GM23338 (cell line): ENCODE measurements around the gene CHN1. TPM values are rescaled to one million over a fixed set of nuclear protein-coding genes. Genes with fewer than 3 reads are reported as not detected.
A peak's percentile ranks its signal among the peaks of the same experiment; 100 is the strongest.

Experiments used
- ATAC-seq: fragments of 200-7000 bp; cut with Tn5 transposase; 3 replicates; pipeline ENCODE4 v1.9.1; 2020
- DNase-seq: peaks from one replicate; pipeline ENCODE4 v3.0.0-alpha.2; 2015; ENCODE audit warnings: low spot score
- H2AFZ ChIP-seq: fragments of 200-600 bp; sonication (generic); 2 replicates; pipeline ENCODE4 v1.8.0; 2016; ENCODE audit warnings: antibody characterized with exemption, mild to moderate bottlenecking, moderate library complexity
- H3F3A ChIP-seq: fragments of 200-600 bp; sonication (generic); replicated peaks from 2 replicates; pipeline ENCODE4 v1.8.0; 2017; ENCODE audit warnings: antibody characterized with exemption, mixed run types, low read depth
- H3K27ac ChIP-seq: fragments of 200-600 bp; sonication (generic); 2 replicates; pipeline ENCODE4 v1.6.1; 2016; ENCODE audit warnings: low read depth
- H3K27me3 ChIP-seq: fragments of 200-600 bp; sonication (generic); 2 replicates; pipeline ENCODE4 v1.8.0; 2016; ENCODE audit warnings: mild to moderate bottlenecking, mixed run types, moderate library complexity; ENCODE audit not compliant: insufficient read depth
- H3K36me3 ChIP-seq: fragments of 200-600 bp; sonication (generic); 2 replicates; pipeline ENCODE4 v1.8.0; 2016; ENCODE audit warnings: mild to moderate bottlenecking; ENCODE audit not compliant: insufficient read depth
- H3K4me1 ChIP-seq: fragments of 200-600 bp; sonication (generic); 2 replicates; pipeline ENCODE4 v1.8.0; 2016; ENCODE audit warnings: mild to moderate bottlenecking, moderate library complexity; ENCODE audit not compliant: insufficient read depth
- H3K4me2 ChIP-seq: fragments of 200-600 bp; sonication (generic); 2 replicates; pipeline ENCODE4 v1.7.1; 2017; ENCODE audit warnings: mixed run types
- H3K4me3 ChIP-seq: fragments of 200-600 bp; sonication (generic); 2 replicates; pipeline ENCODE4 v1.6.1; 2016; ENCODE audit warnings: mixed run types
- H3K79me2 ChIP-seq: fragments of 200-600 bp; sonication (generic); replicated peaks from 2 replicates; pipeline ENCODE4 v1.8.0; 2017; ENCODE audit warnings: mild to moderate bottlenecking; ENCODE audit not compliant: insufficient read depth
- H3K9me2 ChIP-seq: fragments of 200-600 bp; sonication (generic); 2 replicates; pipeline ENCODE4 v1.8.0; 2017; ENCODE audit not compliant: insufficient read depth
- H4K20me1 ChIP-seq: fragments of 200-600 bp; sonication (generic); replicated peaks from 2 replicates; pipeline ENCODE4 v1.8.0; 2017; ENCODE audit warnings: mild to moderate bottlenecking; ENCODE audit not compliant: insufficient read depth
- H3K27ac Mint-ChIP-seq: 2 replicates; pipeline ENCODE4 v1.8.0; 2020; ENCODE audit warnings: inconsistent platforms, mild to moderate bottlenecking, moderate library complexity, mixed read lengths
- H3K27me3 Mint-ChIP-seq: 3 replicates; pipeline ENCODE4 v1.8.0; 2022; ENCODE audit warnings: low read depth, mild to moderate bottlenecking, moderate library complexity, mixed read lengths, inconsistent platforms; ENCODE audit not compliant: insufficient read depth, poor library complexity
- H3K36me3 Mint-ChIP-seq: 3 replicates; pipeline ENCODE4 v1.8.0; 2021; ENCODE audit warnings: low read depth, mild to moderate bottlenecking, inconsistent platforms, moderate library complexity, mixed read lengths
- H3K4me1 Mint-ChIP-seq: 3 replicates; pipeline ENCODE4 v1.8.0; 2020; ENCODE audit warnings: mild to moderate bottlenecking, inconsistent platforms, mixed read lengths
- H3K4me3 Mint-ChIP-seq: 3 replicates; pipeline ENCODE4 v1.8.0; 2021; ENCODE audit warnings: moderate library complexity, mild to moderate bottlenecking, inconsistent platforms, mixed read lengths
- H3K9me3 Mint-ChIP-seq: 3 replicates; pipeline ENCODE4 v1.8.0; 2020; ENCODE audit warnings: moderate library complexity, mild to moderate bottlenecking, inconsistent platforms, mixed read lengths
- CREB1 ChIP-seq: fragments of 250-450 bp; sonication (Bioruptor Pico); IDR thresholded peaks from 2 replicates; pipeline ENCODE4 v1.5.0; 2020; ENCODE audit warnings: low read depth, mild to moderate bottlenecking, moderate library complexity
- ETS1 ChIP-seq: IDR thresholded peaks from 2 replicates; pipeline ENCODE4 v1.6.1; 2016; ENCODE audit warnings: antibody characterized with exemption
- EZH2phosphoT487 ChIP-seq: fragments of 200-600 bp; sonication (generic); IDR thresholded peaks from one replicate; pipeline ENCODE4 v1.8.1; 2018; ENCODE audit warnings: antibody characterized with exemption; ENCODE audit not compliant: unreplicated experiment
- POLR2AphosphoS5 ChIP-seq: IDR thresholded peaks from 2 replicates; pipeline ENCODE4 v1.6.1; 2016; ENCODE audit warnings: antibody characterized with exemption, low read depth
- STAT1 ChIP-seq: IDR thresholded peaks from one replicate; pipeline ENCODE4 v1.6.1; 2016; ENCODE audit warnings: antibody characterized with exemption; ENCODE audit not compliant: unreplicated experiment
- ZNF114 ChIP-seq: fragments of 250-450 bp; sonication (Bioruptor Pico); IDR thresholded peaks from 2 replicates; pipeline ENCODE4 v1.5.0; 2020; ENCODE audit warnings: mild to moderate bottlenecking, moderate library complexity
- ZNF331 ChIP-seq: fragments of 250-450 bp; sonication (Bioruptor Pico); IDR thresholded peaks from 2 replicates; pipeline ENCODE4 v1.5.0; 2020; ENCODE audit warnings: low read depth, mild to moderate bottlenecking, moderate library complexity
- polyA plus RNA-seq: library from polyadenylated mRNA; unstranded; fragments of >200 nt; fragmentation: Nextera tagmentation; extraction: Ambion mirVana; gene quantifications from 2 replicates; pipeline ENCODE4 v1.2.1, GENCODE V29; 2016
- total RNA-seq: library from RNA; depleted of rRNA; stranded (reverse); fragments of >200 nt; shearing (Covaris generic); gene quantifications from 2 replicates; pipeline ENCODE4 v1.2.3, GENCODE V29; 2014
- TF ChIP-seq, protein P1 (sequence below): fragments of 250-450 bp; sonication (Bioruptor Pico); IDR thresholded peaks from 2 replicates; pipeline ENCODE4 v1.5.0; 2020; ENCODE audit warnings: mild to moderate bottlenecking, moderate library complexity

CHN1 gene
- total and polyA plus RNA-seq, 2 experiments from 2014 or later: 28.1 to 36.5 TPM

- Histone ChIP-seq H3K4me1 (peaks cover 10% of the 10 kb centered on the region; the same call in 1 of the 2 replicates), H3K4me3 (no peak within 1 kb of the TSS), H3K9me2 (peaks cover 3% of the 10 kb centered on the region; the same call in 1 of the 2 replicates), H2AFZ (peak within 1 kb of the TSS; percentile 93), H3K36me3 (no peaks in the 10 kb centered on the region), H3K4me2 (no peak within 1 kb of the TSS), H3K27me3 (no peaks in the 10 kb centered on the region), H4K20me1 (no peaks in the 10 kb centered on the region), H3F3A (peaks cover 5% of the 10 kb centered on the region; the same call in 1 of the 2 replicates), H3K79me2 (no peaks in the 10 kb centered on the region), H3K27ac (no peak within 1 kb of the TSS)
- H3K27ac Mint-ChIP-seq: no peak within 1 kb of the TSS
- peaks cover 22% of the 10 kb centered on the region for H3K4me1 Mint-ChIP-seq
- DNase-seq (no peak), ATAC-seq (peak; percentile 46)
- H3K27me3 Mint-ChIP-seq: peaks cover 7% of the 10 kb centered on the region
- TF ChIP-seq CREB1 (CRISPR knock-in tag) (no peak), EZH2phosphoT487 (no peak), POLR2AphosphoS5 (no peak)
- no peaks in the 10 kb centered on the region for H3K9me3 Mint-ChIP-seq
- H3K4me3 Mint-ChIP-seq: no peak within 1 kb of the TSS
- no peaks in the 10 kb centered on the region; the same call in 2 of the 3 replicates for H3K36me3 Mint-ChIP-seq
Measured at GRCh38 chr2:174764280-174765255, 240.6 kb downstream of the CHN1 start, which contains the start of gene CHRNA1. Gene CHRNA1, minus strand, starts transcription at chr2:174764472. Its CDS starts 78 bp downstream, at chr2:174764394.

- Mint-ChIP-seq H3K27ac (no peak overlapping the region), H3K4me1 (peaks cover 18% of the 10 kb centered on the region), H3K27me3 (peaks cover 6% of the 10 kb centered on the region), H3K9me3 (no peaks in the 10 kb centered on the region), H3K36me3 (no peaks in the 10 kb centered on the region; the same call in 2 of the 3 replicates), H3K4me3 (no peak overlapping the region)
- H4K20me1 ChIP-seq: no peaks in the 10 kb centered on the region
- no peak overlapping the region for H3K4me2 ChIP-seq
- no peak for ATAC-seq
- H3K4me1 ChIP-seq: peaks cover 10% of the 10 kb centered on the region; the same call in 1 of the 2 replicates
- DNase-seq: no peak
- H2AFZ ChIP-seq: peak overlapping the region; percentile 87; the same call in 1 of the 2 replicates
- no peaks in the 10 kb centered on the region for H3K36me3 ChIP-seq
- TF ChIP-seq ETS1 (no peak), ZNF331 (CRISPR knock-in tag) (no peak), POLR2AphosphoS5 (no peak), STAT1 (no peak), ZNF114 (CRISPR knock-in tag) (no peak)
- TF ChIP-seq, protein P1, sequence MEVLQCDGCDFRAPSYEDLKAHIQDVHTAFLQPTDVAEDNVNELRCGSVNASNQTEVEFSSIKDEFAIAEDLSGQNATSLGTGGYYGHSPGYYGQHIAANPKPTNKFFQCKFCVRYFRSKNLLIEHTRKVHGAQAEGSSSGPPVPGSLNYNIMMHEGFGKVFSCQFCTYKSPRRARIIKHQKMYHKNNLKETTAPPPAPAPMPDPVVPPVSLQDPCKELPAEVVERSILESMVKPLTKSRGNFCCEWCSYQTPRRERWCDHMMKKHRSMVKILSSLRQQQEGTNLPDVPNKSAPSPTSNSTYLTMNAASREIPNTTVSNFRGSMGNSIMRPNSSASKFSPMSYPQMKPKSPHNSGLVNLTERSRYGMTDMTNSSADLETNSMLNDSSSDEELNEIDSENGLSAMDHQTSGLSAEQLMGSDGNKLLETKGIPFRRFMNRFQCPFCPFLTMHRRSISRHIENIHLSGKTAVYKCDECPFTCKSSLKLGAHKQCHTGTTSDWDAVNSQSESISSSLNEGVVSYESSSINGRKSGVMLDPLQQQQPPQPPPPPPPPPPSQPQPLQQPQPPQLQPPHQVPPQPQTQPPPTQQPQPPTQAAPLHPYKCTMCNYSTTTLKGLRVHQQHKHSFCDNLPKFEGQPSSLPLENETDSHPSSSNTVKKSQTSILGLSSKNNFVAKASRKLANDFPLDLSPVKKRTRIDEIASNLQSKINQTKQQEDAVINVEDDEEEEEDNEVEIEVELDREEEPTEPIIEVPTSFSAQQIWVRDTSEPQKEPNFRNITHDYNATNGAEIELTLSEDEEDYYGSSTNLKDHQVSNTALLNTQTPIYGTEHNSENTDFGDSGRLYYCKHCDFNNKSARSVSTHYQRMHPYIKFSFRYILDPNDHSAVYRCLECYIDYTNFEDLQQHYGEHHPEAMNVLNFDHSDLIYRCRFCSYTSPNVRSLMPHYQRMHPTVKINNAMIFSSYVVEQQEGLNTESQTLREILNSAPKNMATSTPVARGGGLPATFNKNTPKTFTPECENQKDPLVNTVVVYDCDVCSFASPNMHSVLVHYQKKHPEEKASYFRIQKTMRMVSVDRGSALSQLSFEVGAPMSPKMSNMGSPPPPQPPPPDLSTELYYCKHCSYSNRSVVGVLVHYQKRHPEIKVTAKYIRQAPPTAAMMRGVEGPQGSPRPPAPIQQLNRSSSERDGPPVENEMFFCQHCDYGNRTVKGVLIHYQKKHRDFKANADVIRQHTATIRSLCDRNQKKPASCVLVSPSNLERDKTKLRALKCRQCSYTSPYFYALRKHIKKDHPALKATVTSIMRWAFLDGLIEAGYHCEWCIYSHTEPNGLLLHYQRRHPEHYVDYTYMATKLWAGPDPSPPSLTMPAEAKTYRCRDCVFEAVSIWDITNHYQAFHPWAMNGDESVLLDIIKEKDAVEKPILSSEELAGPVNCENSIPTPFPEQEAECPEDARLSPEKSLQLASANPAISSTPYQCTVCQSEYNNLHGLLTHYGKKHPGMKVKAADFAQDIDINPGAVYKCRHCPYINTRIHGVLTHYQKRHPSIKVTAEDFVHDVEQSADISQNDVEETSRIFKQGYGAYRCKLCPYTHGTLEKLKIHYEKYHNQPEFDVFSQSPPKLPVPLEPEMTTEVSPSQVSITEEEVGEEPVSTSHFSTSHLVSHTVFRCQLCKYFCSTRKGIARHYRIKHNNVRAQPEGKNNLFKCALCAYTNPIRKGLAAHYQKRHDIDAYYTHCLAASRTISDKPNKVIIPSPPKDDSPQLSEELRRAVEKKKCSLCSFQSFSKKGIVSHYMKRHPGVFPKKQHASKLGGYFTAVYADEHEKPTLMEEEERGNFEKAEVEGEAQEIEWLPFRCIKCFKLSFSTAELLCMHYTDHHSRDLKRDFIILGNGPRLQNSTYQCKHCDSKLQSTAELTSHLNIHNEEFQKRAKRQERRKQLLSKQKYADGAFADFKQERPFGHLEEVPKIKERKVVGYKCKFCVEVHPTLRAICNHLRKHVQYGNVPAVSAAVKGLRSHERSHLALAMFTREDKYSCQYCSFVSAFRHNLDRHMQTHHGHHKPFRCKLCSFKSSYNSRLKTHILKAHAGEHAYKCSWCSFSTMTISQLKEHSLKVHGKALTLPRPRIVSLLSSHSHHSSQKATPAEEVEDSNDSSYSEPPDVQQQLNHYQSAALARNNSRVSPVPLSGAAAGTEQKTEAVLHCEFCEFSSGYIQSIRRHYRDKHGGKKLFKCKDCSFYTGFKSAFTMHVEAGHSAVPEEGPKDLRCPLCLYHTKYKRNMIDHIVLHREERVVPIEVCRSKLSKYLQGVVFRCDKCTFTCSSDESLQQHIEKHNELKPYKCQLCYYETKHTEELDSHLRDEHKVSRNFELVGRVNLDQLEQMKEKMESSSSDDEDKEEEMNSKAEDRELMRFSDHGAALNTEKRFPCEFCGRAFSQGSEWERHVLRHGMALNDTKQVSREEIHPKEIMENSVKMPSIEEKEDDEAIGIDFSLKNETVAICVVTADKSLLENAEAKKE (CRISPR knock-in tag): no peak
- H3F3A ChIP-seq: peaks cover 4% of the 10 kb centered on the region; the same call in 1 of the 2 replicates
- no peak overlapping the region for H3K4me3 ChIP-seq
- no peaks in the 10 kb centered on the region for H3K79me2 ChIP-seq
- H3K27ac ChIP-seq: no peak overlapping the region
- H3K27me3 ChIP-seq: no peaks in the 10 kb centered on the region
- H3K9me2 ChIP-seq: peaks cover 3% of the 10 kb centered on the region; the same call in 1 of the 2 replicates
Measured at GRCh38 chr2:174763780-174764179, 241.4 kb downstream of the CHN1 start.
